ENCODE results near the gene DENND1A.
"Not testable (repeated sequence)": the region's sequence is repeated elsewhere in the genome, so short reads cannot be mapped to it uniquely, and the experiment has no call there.

DENND1A gene

GRCh38 chr9:123816817-123817472 is 113.0 kb downstream of the DENND1A start:
- no peak for DNase-seq (ENCODE audit: low read depth in 2 of 2)

GRCh38 chr9:123815856-123816255 is 114.1 kb downstream of the DENND1A start:
- not testable (repeated sequence) for DNase-seq (ENCODE audit: low read depth in 2 of 2)

- DNase-seq (ENCODE audit: low read depth in 2 of 2) = no peak
Observed at GRCh38 chr9:123814496-123814895, 115.4 kb downstream of the DENND1A start.

- DNase-seq (ENCODE audit: low read depth in 2 of 2) = no peak
Observed at GRCh38 chr9:123812984-123813383, 116.9 kb downstream of the DENND1A start.

- DNase-seq (ENCODE audit: low read depth in 2 of 2) = no peak
Observed at GRCh38 chr9:123807251-123807650, 122.7 kb downstream of the DENND1A start.

GRCh38 chr9:123806829-123807228 is 123.1 kb downstream of the DENND1A start:
- no peak for DNase-seq (ENCODE audit: low read depth in 2 of 2)

- DNase-seq (ENCODE audit: low read depth in 2 of 2) = no peak
Observed at GRCh38 chr9:123798195-123798594, 131.7 kb downstream of the DENND1A start.

GRCh38 chr9:123796618-123797484 is 133.1 kb downstream of the DENND1A start:
- DNase-seq (ENCODE audit: low read depth in 2 of 2) = no peak

GRCh38 chr9:123796094-123796493 is 133.8 kb downstream of the DENND1A start:
- DNase-seq (ENCODE audit: low read depth in 2 of 2) = no peak

- peak; percentile 40 to 44 for DNase-seq (ENCODE audit: low read depth in 2 of 2)
Observed at GRCh38 chr9:123795336-123795735, 134.6 kb downstream of the DENND1A start.

GRCh38 chr9:123792501-123792900 is 137.4 kb downstream of the DENND1A start:
- DNase-seq (ENCODE audit: low read depth in 2 of 2) = no peak

- DNase-seq (ENCODE audit: low read depth in 2 of 2) = no peak
Observed at GRCh38 chr9:123789554-123790292, 140.2 kb downstream of the DENND1A start.

GRCh38 chr9:123787416-123787815 is 142.5 kb downstream of the DENND1A start:
- DNase-seq (ENCODE audit: low read depth in 2 of 2) = no peak

GRCh38 chr9:123784518-123784917 is 145.4 kb downstream of the DENND1A start:
- DNase-seq (ENCODE audit: low read depth in 2 of 2) = peak; percentile 96 to 97

- DNase-seq (ENCODE audit: low read depth in 2 of 2) = no peak
Observed at GRCh38 chr9:123778232-123778902, 151.6 kb downstream of the DENND1A start.

- DNase-seq (ENCODE audit: low read depth in 2 of 2) = no peak
Observed at GRCh38 chr9:123776708-123777537, 153.0 kb downstream of the DENND1A start.

- DNase-seq (ENCODE audit: low read depth in 2 of 2) = no peak
Observed at GRCh38 chr9:123775289-123776284, 154.3 kb downstream of the DENND1A start.

GRCh38 chr9:123773783-123774182 is 156.1 kb downstream of the DENND1A start:
- DNase-seq (ENCODE audit: low read depth in 2 of 2) = no peak

GRCh38 chr9:123772967-123773366 is 157.0 kb downstream of the DENND1A start:
- DNase-seq (ENCODE audit: low read depth in 2 of 2) = no peak

- no peak for DNase-seq (ENCODE audit: low read depth in 2 of 2)
Observed at GRCh38 chr9:123772374-123772773, 157.6 kb downstream of the DENND1A start.
